NCI-H69 (cell line): ENCODE data around the gene DIP2B.
"Not testable (repeated sequence)": the region's sequence is repeated elsewhere in the genome, so short reads cannot be mapped to it uniquely, and the experiment has no call there.

ENCODE experiments used
- DNase-seq: peaks from one replicate; lab custom pipeline; 2025; lab: John Stamatoyannopoulos, UW

Gene DIP2B

DNA sequence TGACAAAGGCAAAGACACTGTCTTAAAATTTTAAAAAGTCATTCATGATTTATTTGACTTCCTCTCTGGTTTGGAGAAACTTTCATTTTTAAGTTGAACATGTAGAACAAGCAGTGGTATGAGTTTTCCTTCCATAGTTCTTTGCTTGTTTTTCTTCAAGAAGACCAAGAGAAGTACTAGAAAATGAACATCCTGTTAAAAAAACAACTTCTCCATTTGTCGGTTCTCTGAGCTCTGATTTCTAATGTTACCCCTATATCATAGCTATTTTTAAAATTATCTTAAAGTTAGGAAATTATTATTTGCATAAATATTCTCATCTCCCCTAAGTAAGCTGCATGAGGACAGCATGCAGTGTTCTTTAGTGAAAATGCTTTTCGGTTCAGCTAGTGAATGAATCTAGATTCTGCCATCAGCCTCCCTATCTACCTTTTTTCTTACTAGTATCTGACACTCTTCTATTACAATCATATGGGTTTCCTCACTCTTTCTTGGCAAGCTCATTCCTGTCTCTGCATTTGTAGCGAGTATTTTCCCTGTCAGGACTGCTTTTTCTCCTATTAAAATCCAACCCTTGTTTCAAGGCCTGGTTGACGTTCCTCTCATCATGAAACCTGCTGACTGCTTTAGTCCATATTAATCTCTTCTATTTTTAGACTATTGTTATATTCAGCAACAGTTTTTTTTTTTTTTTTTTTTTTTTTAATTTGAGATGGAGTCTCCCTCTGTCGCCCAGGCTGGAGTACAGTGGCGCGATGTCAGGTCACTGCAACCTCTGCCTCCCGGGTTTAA, 15.8 kb downstream of the DIP2B start:
- DNase-seq, result no peak

DNA sequence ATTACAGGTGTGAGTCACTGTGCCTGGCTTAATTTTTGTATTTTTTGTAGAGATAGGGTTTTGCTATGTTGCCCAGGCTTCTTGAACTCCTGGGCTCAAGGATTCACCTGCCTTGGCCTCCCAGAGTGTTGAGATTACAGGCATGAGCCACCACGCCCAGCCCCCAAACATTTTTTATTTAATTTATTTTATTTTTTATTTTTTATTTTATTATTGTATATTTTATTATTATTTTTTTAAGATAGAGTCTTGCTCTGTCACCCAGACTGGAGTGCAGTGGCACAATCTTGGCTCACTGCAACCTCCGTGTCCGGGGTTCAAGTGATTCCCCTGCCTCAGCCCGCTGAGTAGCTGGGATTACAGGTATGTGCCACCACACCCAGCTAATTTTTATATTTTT, 17.0 kb downstream of the DIP2B start:
- not testable (repeated sequence) for DNase-seq

DNA sequence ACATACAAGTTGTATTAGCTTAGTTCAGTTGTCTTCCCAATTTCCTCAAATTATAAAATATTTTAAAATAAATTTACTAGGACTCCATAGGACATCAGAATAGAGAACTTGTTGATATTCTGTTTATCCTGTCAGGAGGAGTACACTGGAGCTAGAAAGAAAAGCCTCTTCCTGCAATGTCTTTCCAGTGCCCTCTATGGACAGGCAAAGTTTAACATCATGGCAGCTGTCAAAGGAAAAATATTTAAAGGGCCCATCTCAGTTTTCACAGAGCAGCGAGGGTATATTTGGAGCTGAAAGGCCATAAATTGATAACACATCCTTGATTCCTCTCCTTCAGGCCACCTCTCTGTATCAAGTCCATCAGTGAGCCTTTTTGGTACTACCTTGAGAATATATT, 19.0 kb downstream of the DIP2B start:
- DNase-seq, result no peak

DNA sequence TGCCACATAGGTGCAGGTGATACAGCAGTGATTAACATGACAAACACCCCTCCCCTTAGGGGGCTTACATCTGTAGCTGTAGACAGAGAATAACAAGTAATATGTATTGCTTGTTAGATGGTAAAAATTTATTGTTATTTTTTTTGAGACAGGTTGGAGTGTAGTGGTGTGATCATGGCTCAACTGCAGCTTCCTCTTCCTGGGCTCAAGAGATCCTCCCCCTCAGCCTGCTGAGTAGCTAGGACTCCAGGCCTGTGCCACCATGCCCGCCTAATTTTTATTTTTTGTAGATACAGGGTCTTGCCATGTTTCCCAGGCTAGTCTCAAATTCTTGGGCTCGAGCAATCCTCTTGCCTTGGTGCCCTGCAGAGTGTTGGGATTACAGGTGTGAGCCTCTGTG, 19.8 kb downstream of the DIP2B start:
- DNase-seq, result no peak

DNA sequence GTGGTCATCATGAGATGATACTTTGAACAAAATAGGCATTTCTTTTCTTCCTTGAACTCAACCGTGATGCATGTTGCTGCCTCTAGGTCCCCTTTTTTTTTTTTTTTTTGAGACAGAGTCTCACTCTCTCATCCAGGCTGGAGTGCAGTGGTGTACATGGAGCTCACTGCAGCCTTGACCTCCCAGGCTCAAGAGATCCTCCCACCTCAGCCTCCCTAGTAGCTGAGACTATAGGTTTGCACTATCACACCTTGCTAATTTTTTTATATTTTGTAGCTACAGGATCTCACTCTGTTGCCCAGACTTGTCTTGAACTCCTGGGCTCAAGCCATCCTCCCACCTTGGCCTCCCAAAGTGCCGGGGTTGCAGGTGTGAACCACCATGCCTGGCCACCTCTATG, 20.6 kb downstream of the DIP2B start:
- no peak for DNase-seq

DNA sequence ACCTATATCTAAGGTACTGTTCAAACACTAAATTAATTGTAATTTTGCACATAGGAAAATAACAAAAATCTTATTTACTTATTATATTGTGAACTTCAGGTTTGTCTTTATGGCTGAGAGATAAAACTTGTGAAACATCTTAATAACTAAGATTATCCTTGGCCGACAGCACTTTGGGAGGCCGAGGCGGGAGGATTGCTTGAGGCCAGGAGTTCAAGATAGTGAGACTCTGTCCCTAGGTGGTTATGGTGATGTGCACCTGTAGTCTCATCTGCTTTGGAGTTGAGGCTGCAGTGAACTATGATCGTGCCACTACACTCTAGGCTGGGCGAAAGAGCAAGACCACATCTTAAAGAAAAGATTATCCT, 22.6 kb downstream of the DIP2B start:
- DNase-seq, result no peak

DNA sequence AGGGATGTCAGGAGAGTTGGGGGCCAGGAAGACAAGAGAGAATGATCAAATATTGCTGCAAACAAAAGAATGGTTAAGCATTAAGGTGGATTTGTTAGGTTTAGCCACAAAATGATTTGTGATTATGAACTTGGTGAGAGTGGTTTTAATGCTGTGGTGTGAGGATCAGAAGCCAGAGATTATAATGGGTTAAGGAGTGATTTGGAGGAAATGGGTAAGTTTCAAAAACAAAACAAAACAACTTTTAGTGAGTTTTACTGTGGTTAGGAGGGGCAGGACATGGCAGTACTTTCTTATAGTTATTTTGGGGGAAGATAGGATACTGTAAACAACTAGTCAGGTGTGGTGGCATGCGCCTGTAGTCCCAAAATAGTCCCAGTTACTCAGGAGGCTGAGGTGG, 24.0 kb downstream of the DIP2B start:
- DNase-seq, result no peak

DNA sequence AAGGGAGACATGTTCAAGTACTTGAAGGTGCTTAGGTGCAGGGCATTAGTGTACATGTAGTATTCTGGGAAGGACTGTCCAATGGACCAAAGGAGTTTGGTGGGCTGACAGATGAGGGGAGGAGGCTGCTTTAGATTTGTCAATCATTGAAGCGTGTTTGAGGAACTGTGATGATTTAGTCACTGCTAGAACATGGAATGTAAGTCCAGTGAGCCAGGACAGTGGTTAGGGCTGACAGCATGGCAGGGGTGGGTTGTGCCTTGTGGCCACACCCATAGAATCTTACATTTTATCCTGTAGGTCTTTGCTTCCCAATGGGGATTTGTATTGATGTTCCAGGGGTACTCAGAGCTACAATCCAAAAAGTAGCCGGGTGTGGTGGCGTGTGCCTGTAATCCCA, 24.6 kb downstream of the DIP2B start:
- DNase-seq, result no peak

DNA sequence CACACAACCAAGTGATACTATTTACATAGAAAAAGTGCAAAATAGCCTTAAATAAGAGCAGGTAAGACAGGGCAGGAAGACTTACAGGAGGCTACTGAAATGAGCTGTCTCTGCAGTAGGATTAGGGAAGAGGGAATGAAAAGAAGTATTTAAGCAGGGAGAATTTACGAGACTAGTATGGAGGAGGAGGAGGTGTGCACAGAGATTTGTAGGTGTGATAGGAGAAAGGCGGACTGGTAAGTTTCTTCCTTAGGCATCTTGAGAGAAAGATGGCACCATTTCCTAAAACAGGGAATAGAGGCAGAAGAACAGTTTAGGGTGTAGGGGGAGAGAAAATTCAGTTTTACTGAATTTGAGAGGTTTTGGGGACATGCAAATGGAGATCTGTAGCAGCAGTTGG, 25.7 kb downstream of the DIP2B start:
- no peak for DNase-seq

DNA sequence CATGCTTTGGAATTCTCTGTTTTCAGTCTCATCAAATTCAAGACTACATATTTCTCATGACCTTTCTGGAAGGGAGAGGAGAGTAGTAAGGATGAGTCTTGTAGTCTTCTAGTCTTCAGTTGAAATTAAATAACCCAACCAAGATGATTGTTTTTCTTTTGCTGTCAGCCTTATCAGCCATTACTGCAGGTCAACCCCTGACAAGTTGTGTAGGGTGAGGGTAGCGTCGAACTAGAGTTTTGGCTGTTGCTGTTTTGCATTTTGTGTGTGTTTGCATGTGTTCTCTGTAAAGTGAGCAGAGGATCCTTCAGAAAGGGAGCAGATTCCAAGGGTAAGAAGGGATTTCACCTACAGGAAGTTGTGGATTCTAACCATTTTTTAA, 28.4 kb downstream of the DIP2B start:
- no peak for DNase-seq

DNA sequence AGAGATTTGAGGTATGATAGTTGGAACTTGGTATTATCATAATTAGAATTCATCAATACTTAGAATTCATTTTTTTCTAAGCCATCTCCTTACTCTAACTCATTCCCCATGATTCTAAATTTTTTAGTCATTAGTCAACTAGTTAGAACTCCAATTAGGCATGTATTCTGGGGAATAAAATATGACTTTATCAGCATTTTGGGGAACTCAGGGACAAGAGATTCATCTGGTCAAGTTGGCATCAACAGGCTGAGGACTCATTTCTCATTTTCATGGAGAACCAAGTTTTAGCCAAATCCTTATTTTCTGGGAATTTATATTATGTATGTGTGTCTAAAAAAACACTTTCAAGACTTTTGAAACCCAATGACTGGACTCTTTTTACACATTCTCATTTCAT, 29.2 kb downstream of the DIP2B start:
- no peak for DNase-seq

DNA sequence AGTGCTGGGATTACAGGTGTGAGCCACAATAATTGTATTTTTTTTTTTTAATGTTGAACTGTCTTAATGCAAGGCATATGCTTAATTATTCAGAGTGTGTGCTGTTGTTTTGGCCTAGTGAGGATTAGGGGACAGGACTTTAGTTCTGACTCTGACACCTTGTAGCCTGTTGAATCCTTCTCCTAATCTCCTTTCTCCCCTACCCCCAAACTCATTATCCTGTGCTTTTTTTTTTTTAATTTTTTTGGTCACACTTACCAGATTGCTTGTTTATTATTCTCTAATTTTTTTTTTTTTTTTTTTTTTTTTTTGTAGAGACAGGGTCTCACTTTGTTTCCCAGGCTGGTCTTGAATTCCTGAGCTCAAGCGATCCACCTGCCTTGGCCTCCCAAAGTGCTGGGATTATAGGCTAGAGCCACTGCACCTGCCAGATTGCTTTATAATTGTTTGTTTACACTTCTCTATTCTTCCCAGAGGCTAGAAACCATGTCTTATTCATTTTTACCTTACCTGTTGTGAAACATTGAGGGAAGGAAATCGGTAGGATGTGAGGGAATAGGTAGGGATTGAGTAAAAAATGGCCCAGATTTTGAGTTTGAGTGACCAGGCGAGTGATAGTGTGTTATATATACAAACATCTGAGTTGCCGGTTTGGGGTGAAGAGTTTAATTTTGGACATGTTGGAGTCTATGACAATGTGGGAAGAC, 32.2 kb downstream of the DIP2B start:
- peak; percentile 51 for DNase-seq

DNA sequence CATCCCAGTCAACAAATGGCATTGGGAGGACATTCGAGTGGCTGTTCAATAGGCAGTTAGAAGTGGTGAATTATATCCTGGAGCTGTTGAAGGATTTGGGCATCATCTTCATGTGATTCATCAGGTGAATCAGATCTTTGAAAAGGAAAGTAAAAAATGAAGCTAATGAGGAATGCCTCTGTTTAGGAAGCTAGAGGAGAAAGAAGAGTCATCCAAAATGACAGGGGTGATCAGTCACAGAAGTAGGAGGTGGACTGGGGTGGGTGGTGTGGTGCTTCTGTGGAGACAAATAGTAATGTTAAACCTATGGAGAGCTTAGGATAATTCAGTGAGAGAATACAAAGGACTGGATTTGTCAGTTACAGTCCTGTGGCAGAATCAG, 32.7 kb downstream of the DIP2B start:
- DNase-seq, result no peak

DNA sequence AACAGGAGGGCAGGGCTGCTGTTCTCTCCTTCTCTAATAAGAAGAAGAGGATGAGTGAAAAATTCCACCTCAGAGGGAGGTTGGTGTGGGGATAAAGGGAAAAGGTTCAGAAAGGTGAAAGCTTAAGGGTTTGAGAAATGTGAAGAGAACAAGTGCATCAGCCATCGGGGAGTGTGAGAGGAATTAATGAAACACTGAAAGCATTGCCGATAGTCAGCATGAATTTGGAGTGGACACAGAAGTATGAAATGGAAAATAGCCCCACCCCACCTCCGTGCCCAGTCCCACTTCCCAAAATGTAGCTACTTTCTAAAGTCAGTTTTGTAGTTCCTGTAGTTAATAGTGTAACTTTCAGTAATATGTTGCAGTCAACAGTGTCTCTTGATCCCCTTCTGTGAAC, 33.4 kb downstream of the DIP2B start:
- no peak for DNase-seq

DNA sequence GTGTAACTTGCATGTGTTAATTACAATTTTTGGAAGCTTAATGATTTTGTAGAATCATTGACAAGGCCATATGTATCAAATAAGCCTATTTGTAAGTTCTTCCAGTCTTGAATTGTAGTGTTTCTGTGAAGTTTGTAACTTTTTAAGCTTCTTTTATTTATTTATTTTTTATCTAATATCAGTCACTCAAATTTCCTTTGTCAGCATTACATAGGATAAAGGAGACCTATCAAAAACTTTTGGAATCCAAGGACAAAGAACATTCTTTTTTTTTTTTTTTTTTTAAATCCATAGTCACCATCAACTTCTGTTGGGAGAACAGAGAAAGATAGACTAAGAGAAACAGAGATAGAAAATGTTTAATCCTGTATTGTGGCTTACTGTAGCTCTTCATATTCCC, 36.4 kb downstream of the DIP2B start:
- no peak for DNase-seq

DNA sequence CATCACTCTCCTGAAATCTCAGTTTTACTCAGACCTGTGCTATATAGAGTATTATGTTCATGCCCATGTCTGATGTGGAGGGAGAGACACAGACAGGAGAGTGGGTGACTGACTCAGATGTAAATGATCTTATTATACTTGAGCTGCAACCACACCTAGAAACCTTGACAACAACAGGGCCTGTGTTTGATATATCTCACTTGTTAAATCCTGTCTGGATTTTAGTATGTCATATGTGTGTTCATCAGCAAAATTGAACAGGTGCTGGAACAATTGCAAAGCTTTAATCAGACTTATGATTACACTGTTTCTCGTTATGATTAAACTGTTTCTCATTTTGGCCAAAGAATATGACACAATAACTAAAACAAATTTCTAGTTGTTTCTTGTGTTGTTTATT, 37.7 kb downstream of the DIP2B start:
- peak; percentile 67 for DNase-seq

DNA sequence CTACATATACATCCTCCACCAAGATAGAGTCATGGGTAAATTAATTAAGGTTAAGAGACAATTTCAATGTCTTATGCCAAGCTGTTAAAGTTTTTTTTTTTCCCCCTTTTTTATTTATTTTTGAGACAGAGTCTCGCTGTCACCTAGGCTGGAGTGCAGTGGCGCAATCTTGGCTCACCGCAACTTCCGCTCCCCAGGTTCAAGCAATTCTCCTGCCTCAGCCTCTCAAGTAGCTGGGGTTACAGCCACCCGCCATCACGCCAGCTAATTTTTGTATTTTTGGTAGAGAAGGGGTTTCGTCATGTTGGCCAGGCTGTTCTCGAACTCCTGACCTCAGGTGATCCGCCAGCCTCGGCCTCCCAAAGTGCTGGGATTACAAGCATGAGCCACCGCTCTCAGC, 38.4 kb downstream of the DIP2B start:
- DNase-seq, result not testable (repeated sequence)

DNA sequence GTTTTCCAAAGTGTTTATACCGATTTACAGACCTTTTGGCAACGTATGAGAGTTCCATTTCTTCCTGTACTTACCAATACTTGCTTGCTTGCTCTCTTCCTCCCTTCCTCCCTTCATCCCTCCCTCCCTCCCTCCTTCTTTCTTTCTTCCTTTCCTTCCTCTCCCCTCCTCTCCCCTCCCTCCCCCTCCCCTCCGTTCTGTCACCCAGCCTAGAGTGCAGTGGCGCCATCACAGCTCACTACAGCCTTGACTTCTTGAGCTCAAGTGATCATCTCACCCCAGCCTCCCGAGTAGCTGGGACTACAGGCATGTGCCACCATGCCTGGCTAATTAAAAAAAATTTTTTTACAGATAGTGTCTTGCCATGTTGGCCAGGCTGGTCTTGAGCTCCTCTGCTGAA, 40.4 kb downstream of the DIP2B start:
- DNase-seq, result no peak

DNA sequence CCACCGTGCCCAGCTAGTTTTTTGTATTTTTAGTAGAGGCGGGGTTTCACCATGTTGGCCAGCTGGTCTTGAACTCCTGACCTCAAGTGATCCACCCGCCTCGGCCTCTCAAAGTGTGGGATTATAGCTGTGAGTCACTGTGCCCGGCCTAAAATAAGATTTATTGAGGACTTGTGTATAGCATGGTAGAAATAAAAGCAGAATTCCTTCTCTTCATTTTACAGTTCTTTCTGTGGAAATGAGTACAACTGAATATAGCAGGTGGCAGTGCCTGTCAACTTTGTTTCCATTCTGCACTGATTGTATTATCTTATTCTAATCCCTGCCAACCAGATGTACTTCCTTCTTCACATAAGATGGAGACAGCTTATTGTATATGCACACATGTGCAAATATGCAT, 41.0 kb downstream of the DIP2B start:
- DNase-seq, result no peak

DNA sequence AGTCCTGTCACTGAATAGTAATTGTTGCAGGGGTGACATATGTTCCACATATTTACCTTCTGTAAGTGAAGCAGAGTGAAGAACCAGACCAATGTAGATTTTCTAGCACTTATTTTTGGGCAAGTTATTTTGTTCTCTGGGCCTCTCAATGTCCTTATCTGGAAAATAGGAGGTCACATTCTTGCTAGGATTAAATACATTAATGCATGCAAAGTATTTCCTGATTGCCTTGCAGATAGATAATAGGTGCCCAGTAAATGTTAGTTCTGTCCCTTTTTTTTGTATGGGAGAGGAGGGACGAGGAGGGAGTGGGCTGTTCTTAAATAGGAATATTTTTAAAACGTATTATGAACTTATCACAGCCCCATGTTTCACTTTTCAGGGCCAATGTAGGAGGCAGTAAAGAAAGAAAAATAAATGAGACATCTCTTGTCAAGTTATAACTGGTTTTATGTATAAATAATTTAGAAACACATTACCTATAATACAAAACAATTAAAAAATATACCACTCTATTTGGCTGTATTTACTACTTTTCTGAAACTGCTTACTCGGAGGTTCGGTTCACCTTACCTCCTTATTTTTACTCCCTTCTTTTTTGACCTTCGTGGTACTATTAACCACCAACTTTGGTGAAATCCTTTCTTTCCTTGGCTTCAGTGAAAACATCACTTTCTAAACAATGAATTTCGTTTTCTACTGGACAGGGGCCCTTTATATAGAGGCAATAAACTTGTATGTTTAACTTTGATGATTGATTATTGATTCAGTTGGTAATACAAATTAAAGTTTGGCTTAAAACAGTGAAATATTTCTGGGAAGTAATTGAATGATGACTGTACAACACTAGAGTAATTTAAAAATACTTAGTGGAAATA, 41.9 kb downstream of the DIP2B start:
- peak; percentile 14 for DNase-seq

DNA sequence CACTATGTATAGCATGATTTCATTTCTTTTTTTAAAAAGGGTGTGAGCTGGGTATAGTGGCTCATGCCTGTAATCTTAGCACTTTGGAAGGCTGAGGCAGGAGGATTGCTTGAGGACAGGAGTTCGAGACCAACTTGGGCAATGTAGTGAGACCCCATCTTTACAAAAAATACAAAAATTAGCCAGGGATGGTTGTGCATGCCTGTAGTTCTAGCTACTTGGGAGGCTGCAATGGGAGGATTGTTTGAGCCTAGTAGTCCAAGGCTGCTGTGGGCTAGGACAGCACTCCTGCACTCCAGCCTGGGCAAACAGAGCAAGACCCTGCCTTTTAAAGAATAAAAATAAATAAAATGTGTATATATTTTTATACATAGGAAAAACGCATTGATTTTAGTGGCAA, 43.0 kb downstream of the DIP2B start:
- DNase-seq, result no peak

DNA sequence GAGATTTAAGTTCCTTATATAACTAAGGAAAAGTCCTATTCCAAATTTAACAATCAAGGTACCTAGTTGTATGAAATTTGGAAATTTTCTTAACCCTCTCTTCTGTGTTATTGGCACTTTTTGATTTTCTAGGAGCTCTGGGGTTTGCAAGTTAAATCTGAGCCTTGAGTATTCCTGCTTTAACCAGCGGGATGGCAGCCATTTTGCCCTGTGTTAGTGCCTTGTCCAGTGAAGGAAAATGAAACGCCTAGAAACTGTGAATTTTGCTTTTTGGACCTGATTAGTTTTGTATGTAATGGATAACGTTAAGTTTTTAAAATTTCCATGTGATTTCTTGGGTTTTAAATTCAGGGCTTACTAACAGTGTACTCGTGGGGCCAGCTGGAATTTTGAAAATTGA, 45.1 kb downstream of the DIP2B start:
- no peak for DNase-seq
